Panc1 (cell line): Measurements from ENCODE around the gene UNC5CL. TPM values are rescaled to one million over a fixed set of nuclear protein-coding genes. Genes with fewer than 3 reads are reported as not detected.

Experiments
- ATAC-seq: fragments of 200-7000 bp; cut with Tn5 transposase; 2 replicates; pipeline ENCODE4 v1.9.1; 2020; ENCODE audit warnings: mild to moderate bottlenecking, moderate library complexity
- BruUV-seq: library from RNA; stranded (reverse); fragments of 400-500 nt; replicated peaks from 2 replicates; lab custom pipeline; 2021; lab: Mats Ljungman, UMichigan
- CTCF ChIA-PET: fragments of 300-600 bp; sonication (Branson Sonifier 250); formaldehyde crosslinking; loops from one replicate; lab custom pipeline; 2022; ENCODE audit warnings: antibody characterized with exemption; lab: Charles Lee
- POLR2A ChIA-PET: fragments of 300-600 bp; sonication (Branson Sonifier 250); formaldehyde crosslinking; loops from one replicate; lab custom pipeline; 2022; ENCODE audit warnings: antibody characterized with exemption; lab: Charles Lee
- DNase-seq: peaks from one replicate; pipeline ENCODE4 v3.0.0-alpha.2; 2010; ENCODE audit warnings: low read depth, low spot score
- H3K27ac ChIP-seq: 2 replicates; pipeline ENCODE4 v1.5.1; 2011; ENCODE audit warnings: mild to moderate bottlenecking, low read length, inconsistent platforms
- H3K27me3 ChIP-seq: fragments of 200-500 bp; sonication (Bioruptor generic); 2 replicates; pipeline ENCODE4 v1.6.0; 2014; ENCODE audit warnings: low read length, inconsistent platforms; ENCODE audit not compliant: control insufficient read depth, insufficient read depth
- H3K36me3 ChIP-seq: fragments of 200-500 bp; sonication (Bioruptor generic); 2 replicates; pipeline ENCODE4 v1.5.1; 2014; ENCODE audit warnings: inconsistent platforms, mild to moderate bottlenecking, low read length, moderate library complexity; ENCODE audit not compliant: control insufficient read depth, insufficient read depth
- H3K4me1 ChIP-seq: 2 replicates; pipeline ENCODE4 v1.5.1; 2011; ENCODE audit warnings: inconsistent platforms, mild to moderate bottlenecking, low read length, moderate library complexity; ENCODE audit not compliant: control insufficient read depth, insufficient read depth
- H3K4me3 ChIP-seq, 2 experiments: 2 replicates each; pipeline ENCODE4 v1.5.1; 2011 to 2012; ENCODE audit warnings: low read depth in 2 of 2, low read length in 2 of 2, mild to moderate bottlenecking in 2 of 2, inconsistent platforms in 1 of 2, moderate library complexity in 1 of 2
- H3K9me3 ChIP-seq: fragments of 200-500 bp; sonication (Bioruptor generic); 2 replicates; pipeline ENCODE4 v1.5.1; 2014; ENCODE audit warnings: low read depth, mild to moderate bottlenecking, inconsistent platforms, low read length, moderate library complexity; ENCODE audit not compliant: control insufficient read depth, insufficient read depth
- CTCF ChIP-seq: fragments of 450-650 bp; IDR thresholded peaks from 2 replicates; pipeline ENCODE4 v1.5.1; 2017; ENCODE audit warnings: mild to moderate bottlenecking
- POLR2AphosphoS5 ChIP-seq: IDR thresholded peaks from 2 replicates; pipeline ENCODE4 v1.6.1; 2012; ENCODE audit warnings: mild to moderate bottlenecking, low read depth, low read length, moderate library complexity
- SIN3A ChIP-seq: IDR thresholded peaks from 2 replicates; pipeline ENCODE4 v1.6.1; 2012; ENCODE audit warnings: low read depth, mild to moderate bottlenecking, low read length, moderate library complexity, borderline replicate concordance; ENCODE audit not compliant: insufficient read depth
- TCF7L2 ChIP-seq: IDR thresholded peaks from 2 replicates; pipeline ENCODE4 v1.6.1; 2011; ENCODE audit warnings: mild to moderate bottlenecking, low read depth, low read length, inconsistent platforms
- in situ Hi-C: cut with HindIII; loops from 2 replicates; pipeline ENCODE4 v1.10.0; 2016; ENCODE audit warnings: low sequenced_read_pairs, low pct_unique_long_range_greater_than_20kb
- intact Hi-C: fragments of 100-400 bp; cut with micrococcal nuclease; formaldehyde crosslinking; loops from one replicate; pipeline ENCODE4 v1.10.0; 2022; ENCODE audit not compliant: unreplicated experiment
- total RNA-seq: library from RNA; stranded (reverse); gene quantifications from one replicate; pipeline ENCODE4 v1.2.1, GENCODE V29; 2021; ENCODE audit not compliant: unreplicated experiment
- TF ChIP-seq, protein P1 (sequence below), 2 experiments: IDR thresholded peaks; 2 replicates each; pipeline ENCODE4 v1.6.1; 2011 to 2012; ENCODE audit warnings: low read depth in 2 of 2, control low read depth in 1 of 2, low read length in 1 of 2, mild to moderate bottlenecking in 1 of 2, moderate library complexity in 1 of 2; ENCODE audit not compliant: insufficient read depth in 1 of 2

Gene UNC5CL
- total RNA-seq, 1 experiment from 2014 or later = 0.36 TPM

- H3K4me3 ChIP-seq = peak overlapping the region; percentile 96 to 97
- intact Hi-C loops = no loop called here
- H3K27ac ChIP-seq = peak overlapping the region; percentile 94
- in situ Hi-C loops = no loop called here
- H3K27me3 ChIP-seq = no peaks in the 10 kb centered on the region
- H3K36me3 ChIP-seq = no peaks in the 10 kb centered on the region; the same call in 1 of the 2 replicates
- POLR2A ChIA-PET = no interaction called here
- TF ChIP-seq TCF7L2 (no peak), SIN3A (no peak; the same call in 1 of the 2 replicates), POLR2AphosphoS5 (peak; percentile 70), CTCF (peak; percentile 29)
- TF ChIP-seq, protein P1, sequence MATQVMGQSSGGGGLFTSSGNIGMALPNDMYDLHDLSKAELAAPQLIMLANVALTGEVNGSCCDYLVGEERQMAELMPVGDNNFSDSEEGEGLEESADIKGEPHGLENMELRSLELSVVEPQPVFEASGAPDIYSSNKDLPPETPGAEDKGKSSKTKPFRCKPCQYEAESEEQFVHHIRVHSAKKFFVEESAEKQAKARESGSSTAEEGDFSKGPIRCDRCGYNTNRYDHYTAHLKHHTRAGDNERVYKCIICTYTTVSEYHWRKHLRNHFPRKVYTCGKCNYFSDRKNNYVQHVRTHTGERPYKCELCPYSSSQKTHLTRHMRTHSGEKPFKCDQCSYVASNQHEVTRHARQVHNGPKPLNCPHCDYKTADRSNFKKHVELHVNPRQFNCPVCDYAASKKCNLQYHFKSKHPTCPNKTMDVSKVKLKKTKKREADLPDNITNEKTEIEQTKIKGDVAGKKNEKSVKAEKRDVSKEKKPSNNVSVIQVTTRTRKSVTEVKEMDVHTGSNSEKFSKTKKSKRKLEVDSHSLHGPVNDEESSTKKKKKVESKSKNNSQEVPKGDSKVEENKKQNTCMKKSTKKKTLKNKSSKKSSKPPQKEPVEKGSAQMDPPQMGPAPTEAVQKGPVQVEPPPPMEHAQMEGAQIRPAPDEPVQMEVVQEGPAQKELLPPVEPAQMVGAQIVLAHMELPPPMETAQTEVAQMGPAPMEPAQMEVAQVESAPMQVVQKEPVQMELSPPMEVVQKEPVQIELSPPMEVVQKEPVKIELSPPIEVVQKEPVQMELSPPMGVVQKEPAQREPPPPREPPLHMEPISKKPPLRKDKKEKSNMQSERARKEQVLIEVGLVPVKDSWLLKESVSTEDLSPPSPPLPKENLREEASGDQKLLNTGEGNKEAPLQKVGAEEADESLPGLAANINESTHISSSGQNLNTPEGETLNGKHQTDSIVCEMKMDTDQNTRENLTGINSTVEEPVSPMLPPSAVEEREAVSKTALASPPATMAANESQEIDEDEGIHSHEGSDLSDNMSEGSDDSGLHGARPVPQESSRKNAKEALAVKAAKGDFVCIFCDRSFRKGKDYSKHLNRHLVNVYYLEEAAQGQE (IDR thresholded peaks at IDR 0.05; ENCODE audit: insufficient read depth in 1 of 2, low read depth in 2 of 2, low read length in 1 of 2) = no peak
- no peak for DNase-seq
- BruUV-seq = no TSS peak
- CTCF ChIA-PET = no interaction called here
- ATAC-seq = peak; percentile 40
- no peaks in the 10 kb centered on the region for H3K9me3 ChIP-seq
- H3K4me1 ChIP-seq = peaks cover 17% of the 10 kb centered on the region
Observed at GRCh38 chr6:41073203-41073967, 34.4 kb upstream of the UNC5CL start.

GRCh38 chr6:41072836-41073202 lies 33.8 kb upstream of the UNC5CL start, which contains the start of gene NFYA:
Gene NFYA (plus strand): TSS chr6:41072974. CDS start chr6:41079090, 6,116 bp downstream.
- in situ Hi-C loops (no loop called here), intact Hi-C loops (no loop called here)
- ATAC-seq (peak; percentile 87), DNase-seq (no peak)
- CTCF ChIA-PET = interaction anchor here (0.6 to 0.7 kb wide), 2 partner anchors 19 to 34 kb away, joined by 3 read pairs; partner anchors contain the start of gene UNC5CL
- Histone ChIP-seq H3K36me3 (no peaks in the 10 kb centered on the region; the same call in 1 of the 2 replicates), H3K27ac (peak within 1 kb of the TSS; percentile 100), H3K4me1 (peaks cover 17% of the 10 kb centered on the region), H3K27me3 (no peaks in the 10 kb centered on the region), H3K9me3 (no peaks in the 10 kb centered on the region), H3K4me3 (peak within 1 kb of the TSS; percentile 96 to 97)
- POLR2A ChIA-PET = interaction anchor here (0.5 to 0.6 kb wide), 2 partner anchors 165 to 616 kb away, joined by 3 read pairs; no protein-coding TSS in a partner anchor
- no TSS peak for BruUV-seq
- TF ChIP-seq CTCF (no peak), TCF7L2 (no peak), SIN3A (no peak), POLR2AphosphoS5 (no peak)
- TF ChIP-seq, protein P1 (IDR thresholded peaks at IDR 0.05; ENCODE audit: insufficient read depth in 1 of 2, low read depth in 2 of 2, low read length in 1 of 2) = no peak
